ENCODE measurements around the gene NCAPD3. TPM values are rescaled to one million over a fixed set of nuclear protein-coding genes. Genes with fewer than 3 reads are reported as not detected.

The NCAPD3 gene
- total and polyA plus RNA-seq, 2 of the 13 experiments (the other 11 are each of a cell fraction or from before 2014, with no cell fraction given): 20.7 to 25.6 TPM

DNA sequence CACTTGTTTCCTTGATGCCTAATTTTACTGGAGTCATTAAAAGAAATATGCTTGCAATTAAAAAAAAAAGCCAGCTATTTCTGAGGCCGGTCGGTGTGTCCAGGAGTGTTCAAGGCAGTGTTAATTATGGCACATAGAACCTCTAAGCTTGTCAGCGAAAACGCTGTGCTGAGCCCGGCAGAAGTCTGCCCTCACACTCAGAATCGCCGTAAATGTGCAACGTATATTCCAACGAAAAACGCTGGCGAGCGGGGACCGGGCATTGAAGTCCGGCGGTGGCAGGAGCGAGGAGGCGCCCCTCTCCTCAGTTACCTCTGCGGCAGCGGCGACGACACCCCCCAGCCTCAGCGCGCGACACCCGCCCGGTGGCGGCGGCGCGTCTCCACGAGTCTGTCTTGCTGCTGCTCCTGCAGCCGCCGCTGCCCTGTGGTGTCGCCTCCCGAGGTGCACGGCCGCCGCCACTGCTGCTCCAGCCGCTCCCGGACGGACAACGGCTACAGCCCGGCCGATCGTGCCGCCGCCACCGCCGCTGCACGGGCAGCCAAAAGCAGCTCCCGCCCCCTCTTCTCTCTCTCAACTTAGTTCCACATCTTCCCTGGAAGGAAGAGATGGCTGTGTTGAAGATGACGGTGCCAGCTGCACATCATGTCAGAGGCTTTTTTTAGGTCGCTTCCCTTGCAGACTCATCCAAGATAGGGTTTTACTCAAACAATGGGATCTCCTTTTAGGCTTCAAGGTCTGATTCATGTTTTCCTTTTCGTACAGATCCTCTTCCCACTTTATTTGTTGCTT is 98.9 kb downstream of the NCAPD3 start (continued):
- TF ChIP-seq, protein P1, sequence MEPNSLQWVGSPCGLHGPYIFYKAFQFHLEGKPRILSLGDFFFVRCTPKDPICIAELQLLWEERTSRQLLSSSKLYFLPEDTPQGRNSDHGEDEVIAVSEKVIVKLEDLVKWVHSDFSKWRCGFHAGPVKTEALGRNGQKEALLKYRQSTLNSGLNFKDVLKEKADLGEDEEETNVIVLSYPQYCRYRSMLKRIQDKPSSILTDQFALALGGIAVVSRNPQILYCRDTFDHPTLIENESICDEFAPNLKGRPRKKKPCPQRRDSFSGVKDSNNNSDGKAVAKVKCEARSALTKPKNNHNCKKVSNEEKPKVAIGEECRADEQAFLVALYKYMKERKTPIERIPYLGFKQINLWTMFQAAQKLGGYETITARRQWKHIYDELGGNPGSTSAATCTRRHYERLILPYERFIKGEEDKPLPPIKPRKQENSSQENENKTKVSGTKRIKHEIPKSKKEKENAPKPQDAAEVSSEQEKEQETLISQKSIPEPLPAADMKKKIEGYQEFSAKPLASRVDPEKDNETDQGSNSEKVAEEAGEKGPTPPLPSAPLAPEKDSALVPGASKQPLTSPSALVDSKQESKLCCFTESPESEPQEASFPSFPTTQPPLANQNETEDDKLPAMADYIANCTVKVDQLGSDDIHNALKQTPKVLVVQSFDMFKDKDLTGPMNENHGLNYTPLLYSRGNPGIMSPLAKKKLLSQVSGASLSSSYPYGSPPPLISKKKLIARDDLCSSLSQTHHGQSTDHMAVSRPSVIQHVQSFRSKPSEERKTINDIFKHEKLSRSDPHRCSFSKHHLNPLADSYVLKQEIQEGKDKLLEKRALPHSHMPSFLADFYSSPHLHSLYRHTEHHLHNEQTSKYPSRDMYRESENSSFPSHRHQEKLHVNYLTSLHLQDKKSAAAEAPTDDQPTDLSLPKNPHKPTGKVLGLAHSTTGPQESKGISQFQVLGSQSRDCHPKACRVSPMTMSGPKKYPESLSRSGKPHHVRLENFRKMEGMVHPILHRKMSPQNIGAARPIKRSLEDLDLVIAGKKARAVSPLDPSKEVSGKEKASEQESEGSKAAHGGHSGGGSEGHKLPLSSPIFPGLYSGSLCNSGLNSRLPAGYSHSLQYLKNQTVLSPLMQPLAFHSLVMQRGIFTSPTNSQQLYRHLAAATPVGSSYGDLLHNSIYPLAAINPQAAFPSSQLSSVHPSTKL (CRISPR knock-in tag; IDR thresholded peaks at IDR 0.05): no peak
- no peak for TF ChIP-seq DNMT3B (CRISPR knock-in tag; conservative IDR thresholded peaks at IDR 0.05)
- no peak for TF ChIP-seq TEAD3 (CRISPR knock-in tag; optimal IDR thresholded peaks at IDR 0.05; ENCODE audit: borderline replicate concordance)
- no peak for TF ChIP-seq NR3C1 (CRISPR knock-in tag; IDR thresholded peaks at IDR 0.05)
- no peak for TF ChIP-seq PAX8 (CRISPR knock-in tag; IDR thresholded peaks at IDR 0.05; ENCODE audit: borderline replicate concordance)
- TF ChIP-seq, protein P2, sequence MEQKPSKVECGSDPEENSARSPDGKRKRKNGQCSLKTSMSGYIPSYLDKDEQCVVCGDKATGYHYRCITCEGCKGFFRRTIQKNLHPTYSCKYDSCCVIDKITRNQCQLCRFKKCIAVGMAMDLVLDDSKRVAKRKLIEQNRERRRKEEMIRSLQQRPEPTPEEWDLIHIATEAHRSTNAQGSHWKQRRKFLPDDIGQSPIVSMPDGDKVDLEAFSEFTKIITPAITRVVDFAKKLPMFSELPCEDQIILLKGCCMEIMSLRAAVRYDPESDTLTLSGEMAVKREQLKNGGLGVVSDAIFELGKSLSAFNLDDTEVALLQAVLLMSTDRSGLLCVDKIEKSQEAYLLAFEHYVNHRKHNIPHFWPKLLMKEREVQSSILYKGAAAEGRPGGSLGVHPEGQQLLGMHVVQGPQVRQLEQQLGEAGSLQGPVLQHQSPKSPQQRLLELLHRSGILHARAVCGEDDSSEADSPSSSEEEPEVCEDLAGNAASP (CRISPR knock-in tag; IDR thresholded peaks at IDR 0.05; ENCODE audit: borderline replicate concordance): no peak
- no peak for TF ChIP-seq ZNF850 (CRISPR knock-in tag; conservative IDR thresholded peaks at IDR 0.05)
- TF ChIP-seq CBX2 (IDR thresholded peaks at IDR 0.05; ENCODE audit: low read depth, low read length): no peak
- TF ChIP-seq CBX2 (CRISPR knock-in tag; IDR thresholded peaks at IDR 0.05; ENCODE audit: low read depth): peak; percentile 81; the same call in 1 of the 2 replicates
- no peak for TF ChIP-seq HNRNPLL (IDR thresholded peaks at IDR 0.05; ENCODE audit: low read depth, low read length, poor library complexity, severe bottlenecking)
- TF ChIP-seq, protein P3, sequence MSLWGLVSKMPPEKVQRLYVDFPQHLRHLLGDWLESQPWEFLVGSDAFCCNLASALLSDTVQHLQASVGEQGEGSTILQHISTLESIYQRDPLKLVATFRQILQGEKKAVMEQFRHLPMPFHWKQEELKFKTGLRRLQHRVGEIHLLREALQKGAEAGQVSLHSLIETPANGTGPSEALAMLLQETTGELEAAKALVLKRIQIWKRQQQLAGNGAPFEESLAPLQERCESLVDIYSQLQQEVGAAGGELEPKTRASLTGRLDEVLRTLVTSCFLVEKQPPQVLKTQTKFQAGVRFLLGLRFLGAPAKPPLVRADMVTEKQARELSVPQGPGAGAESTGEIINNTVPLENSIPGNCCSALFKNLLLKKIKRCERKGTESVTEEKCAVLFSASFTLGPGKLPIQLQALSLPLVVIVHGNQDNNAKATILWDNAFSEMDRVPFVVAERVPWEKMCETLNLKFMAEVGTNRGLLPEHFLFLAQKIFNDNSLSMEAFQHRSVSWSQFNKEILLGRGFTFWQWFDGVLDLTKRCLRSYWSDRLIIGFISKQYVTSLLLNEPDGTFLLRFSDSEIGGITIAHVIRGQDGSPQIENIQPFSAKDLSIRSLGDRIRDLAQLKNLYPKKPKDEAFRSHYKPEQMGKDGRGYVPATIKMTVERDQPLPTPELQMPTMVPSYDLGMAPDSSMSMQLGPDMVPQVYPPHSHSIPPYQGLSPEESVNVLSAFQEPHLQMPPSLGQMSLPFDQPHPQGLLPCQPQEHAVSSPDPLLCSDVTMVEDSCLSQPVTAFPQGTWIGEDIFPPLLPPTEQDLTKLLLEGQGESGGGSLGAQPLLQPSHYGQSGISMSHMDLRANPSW (CRISPR knock-in tag; IDR thresholded peaks at IDR 0.05; ENCODE audit: borderline replicate concordance): no peak
- no peak for TF ChIP-seq NR2F2 (IDR thresholded peaks at IDR 0.05; ENCODE audit: borderline replicate concordance, low read depth)
